Measurements from ENCODE around the gene DLL3. TPM values are rescaled to one million over a fixed set of nuclear protein-coding genes. Genes with fewer than 3 reads are reported as not detected.
"Not testable (repeated sequence)": the region's sequence is repeated elsewhere in the genome, so short reads cannot be mapped to it uniquely, and the experiment has no call there.

DLL3 gene, protein sequence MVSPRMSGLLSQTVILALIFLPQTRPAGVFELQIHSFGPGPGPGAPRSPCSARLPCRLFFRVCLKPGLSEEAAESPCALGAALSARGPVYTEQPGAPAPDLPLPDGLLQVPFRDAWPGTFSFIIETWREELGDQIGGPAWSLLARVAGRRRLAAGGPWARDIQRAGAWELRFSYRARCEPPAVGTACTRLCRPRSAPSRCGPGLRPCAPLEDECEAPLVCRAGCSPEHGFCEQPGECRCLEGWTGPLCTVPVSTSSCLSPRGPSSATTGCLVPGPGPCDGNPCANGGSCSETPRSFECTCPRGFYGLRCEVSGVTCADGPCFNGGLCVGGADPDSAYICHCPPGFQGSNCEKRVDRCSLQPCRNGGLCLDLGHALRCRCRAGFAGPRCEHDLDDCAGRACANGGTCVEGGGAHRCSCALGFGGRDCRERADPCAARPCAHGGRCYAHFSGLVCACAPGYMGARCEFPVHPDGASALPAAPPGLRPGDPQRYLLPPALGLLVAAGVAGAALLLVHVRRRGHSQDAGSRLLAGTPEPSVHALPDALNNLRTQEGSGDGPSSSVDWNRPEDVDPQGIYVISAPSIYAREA
- total RNA-seq (ENCODE audit: low replicate concordance) = 0.74 and 2.7 TPM in 2 replicates
- long read RNA-seq = 0 reads

DNA sequence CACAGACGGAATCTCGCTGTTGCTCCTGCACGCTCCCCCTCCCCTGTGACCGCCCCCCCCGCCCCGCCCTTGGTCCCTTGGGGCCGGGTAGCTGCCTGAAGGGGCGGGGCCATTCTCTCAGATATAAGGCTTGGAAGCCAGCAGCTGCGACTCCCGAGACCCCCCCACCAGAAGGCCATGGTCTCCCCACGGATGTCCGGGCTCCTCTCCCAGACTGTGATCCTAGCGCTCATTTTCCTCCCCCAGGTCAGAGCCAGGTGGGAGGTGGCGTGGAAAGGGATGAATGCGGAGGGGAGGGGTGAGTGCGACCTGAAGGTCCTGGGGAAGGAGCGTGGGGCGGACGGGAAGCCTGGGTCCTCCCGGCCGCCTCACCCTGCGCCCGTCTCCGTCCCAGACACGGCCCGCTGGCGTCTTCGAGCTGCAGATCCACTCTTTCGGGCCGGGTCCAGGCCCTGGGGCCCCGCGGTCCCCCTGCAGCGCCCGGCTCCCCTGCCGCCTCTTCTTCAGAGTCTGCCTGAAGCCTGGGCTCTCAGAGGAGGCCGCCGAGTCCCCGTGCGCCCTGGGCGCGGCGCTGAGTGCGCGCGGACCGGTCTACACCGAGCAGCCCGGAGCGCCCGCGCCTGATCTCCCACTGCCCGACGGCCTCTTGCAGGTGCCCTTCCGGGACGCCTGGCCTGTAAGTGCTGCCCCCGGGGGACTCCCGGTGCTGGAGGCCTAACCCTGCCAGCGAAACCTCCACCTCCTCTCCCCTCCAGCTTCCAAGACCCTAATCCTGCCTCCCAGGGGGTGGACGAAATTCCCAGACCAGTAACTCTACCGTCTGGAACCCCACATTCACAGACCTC is at the start of gene DLL3:
Gene DLL3 (plus strand): TSS at position 150 of the 845 bp plus-strand sequence. CDS start 28 bp downstream, at position 178.
- peak; percentile 69 for DNase-seq (ENCODE audit: extremely low spot score, unreplicated experiment)
- Mint-ChIP-seq H3K36me3 (peaks cover 3% of the 10 kb centered on the region), H3K4me1 (ENCODE audit: unreplicated experiment) (peaks cover 9% of the 10 kb centered on the region), H3K9me3 (no peaks in the 10 kb centered on the region), H3K4me3 (peak within 1 kb of the TSS; percentile 78), H3K27ac (peak within 1 kb of the TSS; percentile 67), H3K27me3 (peaks cover 66% of the 10 kb centered on the region)
- no peak for TF ChIP-seq CTCF (conservative IDR thresholded peaks at IDR 0.05)

- peaks cover 28% of the 10 kb centered on the region for H3K4me1 Mint-ChIP-seq (ENCODE audit: unreplicated experiment)
- peaks cover 29% of the 10 kb centered on the region for H3K36me3 Mint-ChIP-seq
- peak overlapping the region; percentile 12 for H3K27ac Mint-ChIP-seq
These were observed 49.5 kb upstream of the DLL3 start for GRCh38 chr19:39449116-39449797.

GRCh38 chr19:39451257-39451656 is 47.5 kb upstream of the DLL3 start:
- not testable (repeated sequence) for H3K9me3 Mint-ChIP-seq; H3K27me3 Mint-ChIP-seq; DNase-seq (ENCODE audit: extremely low spot score, unreplicated experiment); H3K27ac Mint-ChIP-seq; H3K4me3 Mint-ChIP-seq
- H3K4me1 Mint-ChIP-seq (ENCODE audit: unreplicated experiment) = peaks cover 17% of the 10 kb centered on the region
- peaks cover 28% of the 10 kb centered on the region for H3K36me3 Mint-ChIP-seq

More at GRCh38 chr19:39449116-39449797, 49.5 kb upstream of the DLL3 start:
- no peak for DNase-seq (ENCODE audit: extremely low spot score, unreplicated experiment)
- TF ChIP-seq CTCF (conservative IDR thresholded peaks at IDR 0.05) = no peak
- H3K27me3 Mint-ChIP-seq = no peaks in the 10 kb centered on the region
- no peaks in the 10 kb centered on the region for H3K9me3 Mint-ChIP-seq
- H3K4me3 Mint-ChIP-seq = no peak overlapping the region

DNA sequence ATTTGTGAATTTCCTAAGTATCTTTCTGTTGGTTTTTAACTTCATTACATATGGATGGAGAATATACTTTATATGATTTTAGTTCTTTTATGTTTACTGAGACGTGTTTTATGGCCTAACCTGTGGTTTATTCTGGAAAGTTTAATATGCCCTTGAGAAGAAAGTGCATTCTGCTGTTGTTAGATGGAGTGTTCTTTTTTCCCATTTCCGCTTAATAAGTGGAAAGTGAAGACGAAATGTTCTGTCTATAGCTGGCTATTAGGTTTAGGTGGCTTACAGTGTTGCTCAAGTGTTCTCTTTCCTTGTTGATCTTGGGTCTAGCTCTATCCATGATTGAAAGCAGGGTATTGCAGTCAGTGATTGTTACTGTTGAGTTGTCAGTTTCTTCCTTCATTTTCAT is 35.3 kb upstream of the DLL3 start:
- H3K36me3 Mint-ChIP-seq = peaks cover 17% of the 10 kb centered on the region
- no peaks in the 10 kb centered on the region for H3K27me3 Mint-ChIP-seq
- TF ChIP-seq CTCF (conservative IDR thresholded peaks at IDR 0.05) = no peak
- H3K9me3 Mint-ChIP-seq = no peaks in the 10 kb centered on the region
- DNase-seq (ENCODE audit: extremely low spot score, unreplicated experiment) = no peak
- no peak overlapping the region for H3K4me3 Mint-ChIP-seq
- H3K4me1 Mint-ChIP-seq (ENCODE audit: unreplicated experiment) = no peaks in the 10 kb centered on the region
- no peak overlapping the region for H3K27ac Mint-ChIP-seq

GRCh38 chr19:39465956-39466747 is 32.6 kb upstream of the DLL3 start:
- no peak for TF ChIP-seq CTCF (conservative IDR thresholded peaks at IDR 0.05)
- Mint-ChIP-seq H3K4me1 (ENCODE audit: unreplicated experiment) (no peaks in the 10 kb centered on the region), H3K27ac (no peak overlapping the region), H3K27me3 (no peaks in the 10 kb centered on the region), H3K9me3 (no peaks in the 10 kb centered on the region), H3K4me3 (no peak overlapping the region), H3K36me3 (peaks cover 27% of the 10 kb centered on the region)
- DNase-seq (ENCODE audit: extremely low spot score, unreplicated experiment) = no peak
